ENCODE measurements around the gene EPHA1.

The EPHA1 gene

DNA sequence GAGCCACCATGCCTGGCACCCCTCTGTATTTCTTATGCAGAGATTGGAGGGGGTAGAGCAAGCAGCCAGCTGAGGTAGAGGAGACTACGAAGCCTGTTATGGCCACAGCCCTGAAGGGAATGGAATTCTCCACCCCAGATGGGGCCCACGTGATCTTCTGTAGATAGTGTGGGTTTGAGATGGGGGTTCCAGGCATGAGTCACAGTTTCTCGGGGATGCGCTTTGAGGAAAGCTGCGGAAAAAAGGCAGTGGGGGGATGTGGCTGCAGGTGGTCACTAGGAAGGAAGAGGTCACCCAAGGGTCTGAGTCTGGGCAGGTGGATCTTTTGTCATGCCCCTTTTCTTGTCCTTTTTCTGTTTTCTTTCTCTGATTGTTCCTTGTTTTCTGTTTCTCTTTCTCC lies 57.6 kb downstream of the EPHA1 start:
- peaks cover 43% of the 10 kb centered on the region for H3K27me3 Mint-ChIP-seq (ENCODE audit: low read depth, poor library complexity)
- DNase-seq = no peak
- H3K36me3 Mint-ChIP-seq (ENCODE audit: low read depth) = no peaks in the 10 kb centered on the region
- TF ChIP-seq, protein P1, sequence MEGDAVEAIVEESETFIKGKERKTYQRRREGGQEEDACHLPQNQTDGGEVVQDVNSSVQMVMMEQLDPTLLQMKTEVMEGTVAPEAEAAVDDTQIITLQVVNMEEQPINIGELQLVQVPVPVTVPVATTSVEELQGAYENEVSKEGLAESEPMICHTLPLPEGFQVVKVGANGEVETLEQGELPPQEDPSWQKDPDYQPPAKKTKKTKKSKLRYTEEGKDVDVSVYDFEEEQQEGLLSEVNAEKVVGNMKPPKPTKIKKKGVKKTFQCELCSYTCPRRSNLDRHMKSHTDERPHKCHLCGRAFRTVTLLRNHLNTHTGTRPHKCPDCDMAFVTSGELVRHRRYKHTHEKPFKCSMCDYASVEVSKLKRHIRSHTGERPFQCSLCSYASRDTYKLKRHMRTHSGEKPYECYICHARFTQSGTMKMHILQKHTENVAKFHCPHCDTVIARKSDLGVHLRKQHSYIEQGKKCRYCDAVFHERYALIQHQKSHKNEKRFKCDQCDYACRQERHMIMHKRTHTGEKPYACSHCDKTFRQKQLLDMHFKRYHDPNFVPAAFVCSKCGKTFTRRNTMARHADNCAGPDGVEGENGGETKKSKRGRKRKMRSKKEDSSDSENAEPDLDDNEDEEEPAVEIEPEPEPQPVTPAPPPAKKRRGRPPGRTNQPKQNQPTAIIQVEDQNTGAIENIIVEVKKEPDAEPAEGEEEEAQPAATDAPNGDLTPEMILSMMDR (IDR thresholded peaks at IDR 0.05) = no peak
- H3K4me3 Mint-ChIP-seq = no peak overlapping the region
- no peaks in the 10 kb centered on the region for H3K9me3 Mint-ChIP-seq
- H3K4me1 Mint-ChIP-seq = peaks cover 45% of the 10 kb centered on the region
- H3K27ac Mint-ChIP-seq = peak overlapping the region; percentile 66

DNA sequence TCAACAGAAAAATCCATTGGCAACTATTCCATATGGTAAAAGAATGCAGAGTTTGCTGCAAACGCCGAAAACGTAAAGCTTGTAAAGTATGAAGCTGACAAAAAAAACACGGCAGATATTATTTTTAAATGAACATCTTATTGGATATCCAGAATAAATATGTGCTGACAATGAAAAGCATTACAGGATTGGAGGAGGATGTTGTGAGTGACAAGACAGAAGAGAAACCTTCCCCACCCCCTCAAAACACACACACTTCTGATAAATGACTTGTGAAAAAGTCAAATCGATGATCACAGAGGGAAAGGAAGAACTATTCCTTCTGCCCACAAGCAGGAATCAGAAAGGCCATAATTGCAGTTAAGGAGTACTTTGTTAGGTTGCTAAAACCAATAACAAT lies 60.7 kb downstream of the EPHA1 start:
- TF ChIP-seq, protein P1 (IDR thresholded peaks at IDR 0.05) = no peak
- Mint-ChIP-seq H3K4me1 (peaks cover 26% of the 10 kb centered on the region), H3K36me3 (ENCODE audit: low read depth) (no peaks in the 10 kb centered on the region), H3K9me3 (no peaks in the 10 kb centered on the region), H3K27me3 (ENCODE audit: low read depth, poor library complexity) (peaks cover 52% of the 10 kb centered on the region), H3K27ac (no peak overlapping the region), H3K4me3 (no peak overlapping the region)
- DNase-seq = no peak

DNA sequence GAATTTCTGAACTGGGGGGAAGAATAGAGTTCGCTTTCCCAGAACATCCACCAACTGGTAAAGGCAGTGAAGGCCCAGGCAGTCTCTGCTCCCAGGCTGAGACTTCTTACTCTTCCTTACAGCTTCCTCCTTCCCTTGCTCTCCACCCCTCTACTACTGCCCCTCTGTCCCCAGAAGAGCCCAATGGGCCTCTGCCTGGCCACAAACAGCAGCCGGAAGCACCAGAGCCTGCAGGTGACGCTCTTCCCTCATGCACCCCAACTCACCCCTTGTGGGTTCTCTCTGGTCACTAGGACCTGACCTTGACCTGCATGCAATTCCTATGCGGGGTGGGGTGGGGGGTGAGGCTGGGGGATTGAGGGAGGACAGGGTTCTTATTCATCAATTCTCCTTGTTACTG lies 62.6 kb downstream of the EPHA1 start:
- peaks cover 6% of the 10 kb centered on the region for H3K4me1 Mint-ChIP-seq
- DNase-seq = no peak
- TF ChIP-seq, protein P1 (IDR thresholded peaks at IDR 0.05) = no peak
- no peak overlapping the region for H3K27ac Mint-ChIP-seq
- no peak overlapping the region for H3K4me3 Mint-ChIP-seq
- H3K27me3 Mint-ChIP-seq (ENCODE audit: low read depth, poor library complexity) = peaks cover 62% of the 10 kb centered on the region
- H3K36me3 Mint-ChIP-seq (ENCODE audit: low read depth) = no peaks in the 10 kb centered on the region
- no peaks in the 10 kb centered on the region for H3K9me3 Mint-ChIP-seq

DNA sequence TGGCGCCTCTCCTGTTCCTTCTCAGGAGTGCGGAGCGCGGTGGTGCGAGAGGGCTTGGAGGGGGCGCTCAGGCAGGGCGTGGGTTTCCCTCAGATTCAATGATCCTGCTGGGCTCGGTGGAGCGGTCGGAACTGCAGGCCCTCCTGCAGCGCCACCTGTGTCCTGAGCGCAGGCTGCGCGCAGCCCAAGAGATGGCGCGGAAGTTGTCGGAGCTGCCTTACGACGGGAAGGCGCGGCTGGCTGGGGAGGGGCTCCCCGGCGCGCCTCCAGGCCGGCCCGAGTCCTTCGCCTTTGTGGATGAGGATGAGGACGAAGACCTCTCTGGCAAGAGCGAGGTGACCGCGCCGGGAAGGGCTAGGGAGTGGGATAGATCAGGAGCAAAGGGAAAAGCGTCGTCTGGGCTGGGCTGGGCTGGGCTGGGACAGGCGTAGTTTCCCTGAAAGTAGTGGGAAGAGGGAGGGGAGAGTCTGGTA lies 63.2 kb downstream of the EPHA1 start:
- Mint-ChIP-seq H3K4me3 (peak overlapping the region; percentile 72), H3K27ac (no peak overlapping the region), H3K27me3 (ENCODE audit: low read depth, poor library complexity) (peaks cover 64% of the 10 kb centered on the region), H3K4me1 (peaks cover 5% of the 10 kb centered on the region), H3K36me3 (ENCODE audit: low read depth) (no peaks in the 10 kb centered on the region), H3K9me3 (no peaks in the 10 kb centered on the region)
- TF ChIP-seq, protein P1 (IDR thresholded peaks at IDR 0.05) = peak; percentile 55
- peak; percentile 78 for DNase-seq

DNA sequence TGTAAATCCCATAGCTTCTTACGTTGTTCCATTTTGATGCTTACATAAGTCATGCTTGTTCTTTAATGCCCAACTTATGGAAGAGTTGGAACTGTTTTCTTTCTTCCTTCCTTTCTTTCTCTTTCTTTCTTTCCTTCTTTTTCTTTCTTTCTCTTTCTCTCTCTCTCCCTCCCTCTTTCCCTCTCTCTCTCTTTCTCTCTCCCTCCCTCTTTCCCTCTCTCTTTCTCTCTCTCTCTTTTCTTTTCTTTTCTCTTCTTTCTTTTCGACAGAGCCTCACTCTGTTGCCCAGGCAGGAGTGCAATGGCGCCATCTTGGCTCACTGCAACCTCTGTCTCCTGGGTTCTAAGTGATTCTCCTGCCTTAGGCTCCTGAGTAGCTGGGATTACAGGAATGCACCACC lies 65.1 kb downstream of the EPHA1 start:
- TF ChIP-seq, protein P1 (IDR thresholded peaks at IDR 0.05) = no peak
- H3K4me3 Mint-ChIP-seq = no peak overlapping the region
- peaks cover 68% of the 10 kb centered on the region for H3K27me3 Mint-ChIP-seq (ENCODE audit: low read depth, poor library complexity)
- no peak overlapping the region for H3K27ac Mint-ChIP-seq
- H3K4me1 Mint-ChIP-seq = peaks cover 5% of the 10 kb centered on the region
- no peak for DNase-seq
- H3K9me3 Mint-ChIP-seq = no peaks in the 10 kb centered on the region
- H3K36me3 Mint-ChIP-seq (ENCODE audit: low read depth) = no peaks in the 10 kb centered on the region

DNA sequence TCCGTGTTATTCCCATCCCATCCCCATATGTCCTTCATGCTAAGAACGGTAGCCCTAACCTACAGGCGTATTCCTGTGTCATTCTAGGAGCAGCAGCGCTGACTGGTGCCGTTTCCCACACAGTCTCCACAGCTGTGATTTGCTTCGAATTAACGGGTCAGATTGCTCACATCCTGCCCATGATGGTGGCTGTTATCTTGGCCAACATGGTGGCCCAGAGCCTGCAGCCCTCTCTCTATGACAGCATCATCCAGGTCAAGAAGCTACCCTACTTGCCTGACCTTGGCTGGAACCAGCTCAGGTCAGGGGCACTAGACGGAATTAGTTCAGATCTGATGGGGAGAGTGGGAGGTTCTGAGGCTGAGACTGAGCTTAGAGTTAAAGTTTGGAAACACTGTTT lies 66.8 kb downstream of the EPHA1 start:
- Mint-ChIP-seq H3K36me3 (ENCODE audit: low read depth) (no peaks in the 10 kb centered on the region), H3K4me1 (peaks cover 5% of the 10 kb centered on the region), H3K27ac (no peak overlapping the region), H3K4me3 (no peak overlapping the region), H3K9me3 (no peaks in the 10 kb centered on the region), H3K27me3 (ENCODE audit: low read depth, poor library complexity) (peaks cover 58% of the 10 kb centered on the region)
- no peak for DNase-seq
- TF ChIP-seq, protein P1 (IDR thresholded peaks at IDR 0.05) = no peak

Data from nephron progenitor cell (in vitro differentiated cells).